Thyroid gland (tissue), 4 donors: ENCODE data around the gene BGLAP. TPM values are rescaled to one million over a fixed set of nuclear protein-coding genes. Genes with fewer than 3 reads are reported as not detected.

Experiments
- DNase-seq, 2 donors: peaks; one replicate each; pipeline ENCODE4 v3.0.0-alpha.2; 2019
- H3K27ac ChIP-seq, 3 donors: fragments of 200-600 bp; sonication (generic); 1 replicate in 2 of 3; 2 replicates in 1 of 3; pipeline ENCODE4 v1.5.1; 2016 to 2019; ENCODE audit warnings: mild to moderate bottlenecking in 1 of 3, moderate library complexity in 1 of 3
- H3K27me3 ChIP-seq: fragments of 200-600 bp; sonication (generic); one replicate; pipeline ENCODE4 v1.5.1; 2019
- H3K36me3 ChIP-seq, 2 donors: fragments of 200-600 bp; sonication (generic); one replicate each; pipeline ENCODE4 v1.5.1; 2016 to 2019
- H3K4me1 ChIP-seq, 2 donors: fragments of 200-600 bp; sonication (generic); one replicate each; pipeline ENCODE4 v1.5.1; 2017 to 2019
- H3K4me3 ChIP-seq, 3 donors: fragments of 200-600 bp; sonication (generic); replicated peaks in 1 of 3; 1 replicate in 2 of 3; 2 replicates in 1 of 3; pipeline ENCODE4 v1.5.1; 2016; ENCODE audit warnings: mild to moderate bottlenecking in 1 of 3
- H3K9me3 ChIP-seq: fragments of 200-600 bp; sonication (generic); one replicate; pipeline ENCODE4 v1.5.1; 2017
- POLR2A ChIP-seq, 2 donors: fragments of 450-650 bp; IDR thresholded peaks; one replicate each; pipeline ENCODE4 v1.6.1; 2017; ENCODE audit warnings: antibody characterized with exemption in 2 of 2, mild to moderate bottlenecking in 2 of 2, moderate library complexity in 1 of 2
- WGBS, 2 donors: methylation state at CpG; one replicate each; pipeline ENCODE4 v1.1.5; 2017; 5-methylcytosine and 5-hydroxymethylcytosine counted together
- intact Hi-C: fragments of 100-400 bp; cut with DNase I; formaldehyde crosslinking; loops from one replicate; pipeline ENCODE4 v1.15.1; 2023
- total RNA-seq, 4 donors: library from RNA; depleted of rRNA; stranded (reverse); fragments of >200 nt; gene quantifications; one replicate each; pipeline ENCODE4 v1.2.3, GENCODE V29; 2016
- TF ChIP-seq, protein P1 (sequence below), 6 experiments: fragments of 200-600 bp in 3 of 6; fragments of 450-650 bp in 3 of 6; sonication (generic) in 3 of 6; IDR thresholded peaks; one replicate each; pipeline ENCODE4 v1.5.1; 2016 to 2019; ENCODE audit warnings: antibody characterized with exemption in 6 of 6, mild to moderate bottlenecking in 2 of 6, inconsistent platforms in 1 of 6, moderate library complexity in 1 of 6

BGLAP gene
- total RNA-seq, 4 donors from 2014 or later: 1.0 to 4.4 (median 1.3) TPM; not detected in 1

- Histone ChIP-seq H3K4me3 (no peak overlapping the region), H3K4me1 (no peaks in the 10 kb centered on the region), H3K36me3 (peaks cover 61 to 71% of the 10 kb centered on the region in 2 donors), H3K9me3 (no peaks in the 10 kb centered on the region), H3K27ac (no peak overlapping the region), H3K27me3 (no peaks in the 10 kb centered on the region)
- intact Hi-C loops: no loop called here
- TF ChIP-seq, protein P1, sequence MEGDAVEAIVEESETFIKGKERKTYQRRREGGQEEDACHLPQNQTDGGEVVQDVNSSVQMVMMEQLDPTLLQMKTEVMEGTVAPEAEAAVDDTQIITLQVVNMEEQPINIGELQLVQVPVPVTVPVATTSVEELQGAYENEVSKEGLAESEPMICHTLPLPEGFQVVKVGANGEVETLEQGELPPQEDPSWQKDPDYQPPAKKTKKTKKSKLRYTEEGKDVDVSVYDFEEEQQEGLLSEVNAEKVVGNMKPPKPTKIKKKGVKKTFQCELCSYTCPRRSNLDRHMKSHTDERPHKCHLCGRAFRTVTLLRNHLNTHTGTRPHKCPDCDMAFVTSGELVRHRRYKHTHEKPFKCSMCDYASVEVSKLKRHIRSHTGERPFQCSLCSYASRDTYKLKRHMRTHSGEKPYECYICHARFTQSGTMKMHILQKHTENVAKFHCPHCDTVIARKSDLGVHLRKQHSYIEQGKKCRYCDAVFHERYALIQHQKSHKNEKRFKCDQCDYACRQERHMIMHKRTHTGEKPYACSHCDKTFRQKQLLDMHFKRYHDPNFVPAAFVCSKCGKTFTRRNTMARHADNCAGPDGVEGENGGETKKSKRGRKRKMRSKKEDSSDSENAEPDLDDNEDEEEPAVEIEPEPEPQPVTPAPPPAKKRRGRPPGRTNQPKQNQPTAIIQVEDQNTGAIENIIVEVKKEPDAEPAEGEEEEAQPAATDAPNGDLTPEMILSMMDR (IDR thresholded peaks at IDR 0.05): no peak
- TF ChIP-seq POLR2A (IDR thresholded peaks at IDR 0.05): no peak
- no peak for DNase-seq
- WGBS, 2 donors: 93 to 96% methylated on average over 13 of the region's 13 CpGs
These were observed 24.1 kb downstream of the BGLAP start for GRCh38 chr1:156266051-156266450.

GRCh38 chr1:156268336-156268735 is 26.4 kb downstream of the BGLAP start:
- H3K4me3 ChIP-seq: no peak overlapping the region
- intact Hi-C loops: no loop called here
- no peaks in the 10 kb centered on the region for H3K9me3 ChIP-seq
- 95 to 96% methylated on average over 4 of the region's 4 CpGs for WGBS, 2 donors
- H3K27me3 ChIP-seq: no peaks in the 10 kb centered on the region
- DNase-seq: no peak
- TF ChIP-seq, protein P1 (IDR thresholded peaks at IDR 0.05): no peak
- no peak for TF ChIP-seq POLR2A (IDR thresholded peaks at IDR 0.05)
- H3K36me3 ChIP-seq: peaks cover 65 to 70% of the 10 kb centered on the region in 2 donors
- no peaks in the 10 kb centered on the region for H3K4me1 ChIP-seq
- no peak overlapping the region for H3K27ac ChIP-seq

GRCh38 chr1:156270314-156270713 is 28.3 kb downstream of the BGLAP start:
- intact Hi-C loops: no loop called here
- 92 to 97% methylated on average over 2 to 3 of the region's 3 CpGs for WGBS, 2 donors
- no peak for TF ChIP-seq POLR2A (IDR thresholded peaks at IDR 0.05)
- Histone ChIP-seq H3K4me1 (no peaks in the 10 kb centered on the region), H3K36me3 (peaks cover 71 to 80% of the 10 kb centered on the region in 2 donors), H3K27me3 (no peaks in the 10 kb centered on the region), H3K4me3 (no peak overlapping the region), H3K9me3 (no peaks in the 10 kb centered on the region), H3K27ac (no peak overlapping the region)
- DNase-seq: no peak

DNA sequence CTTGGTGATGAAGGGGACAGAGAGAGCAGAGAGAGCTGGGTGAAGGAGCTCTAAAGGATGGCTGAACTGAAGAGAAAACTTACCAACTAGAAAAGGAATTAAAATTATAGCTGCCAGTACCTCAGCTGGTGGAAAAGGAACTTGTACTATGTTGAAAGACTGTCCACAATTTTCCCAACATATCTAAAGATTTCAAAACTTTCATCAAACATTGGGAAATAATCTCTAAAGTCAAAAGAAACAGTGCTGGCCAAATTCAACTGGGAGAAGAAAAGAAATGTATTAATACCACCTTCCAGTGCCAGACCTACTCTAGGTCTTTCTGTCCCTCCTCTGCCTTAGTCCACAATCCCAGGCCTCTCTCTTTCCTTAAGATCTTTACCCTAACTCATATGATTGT is 34.5 kb downstream of the BGLAP start:
- H3K4me1 ChIP-seq: peaks cover 4 to 7% of the 10 kb centered on the region in 2 donors
- TF ChIP-seq POLR2A (IDR thresholded peaks at IDR 0.05): no peak
- TF ChIP-seq, protein P1 (IDR thresholded peaks at IDR 0.05): no peak
- H3K27me3 ChIP-seq: no peaks in the 10 kb centered on the region
- intact Hi-C loops: no loop called here
- no peaks in the 10 kb centered on the region for H3K9me3 ChIP-seq
- DNase-seq: no peak
- peaks cover 68 to 71% of the 10 kb centered on the region in 2 donors for H3K36me3 ChIP-seq
- H3K27ac ChIP-seq: no peak overlapping the region
- H3K4me3 ChIP-seq: no peak overlapping the region

DNA sequence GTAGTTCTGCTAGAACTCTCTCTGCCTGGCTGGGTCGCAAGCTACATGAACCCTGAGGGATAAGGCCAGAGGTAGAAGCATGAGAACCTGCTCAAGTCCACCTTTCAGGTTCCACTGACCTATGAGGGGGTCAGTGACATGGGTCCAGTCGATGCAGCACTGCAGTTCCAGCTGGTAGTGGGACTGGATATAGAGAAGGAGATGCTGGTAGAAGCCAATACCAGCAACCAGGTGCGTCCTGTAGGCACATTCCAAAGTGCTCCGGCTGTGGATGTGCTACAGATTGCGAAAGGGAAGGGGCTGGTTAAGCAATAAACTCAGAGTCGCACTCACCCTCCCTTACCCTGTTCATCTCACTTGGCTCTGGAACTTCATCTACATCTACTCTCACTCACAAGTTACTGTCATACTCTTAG is 35.0 kb downstream of the BGLAP start:
- DNase-seq: no peak
- no peak for TF ChIP-seq POLR2A (IDR thresholded peaks at IDR 0.05)
- TF ChIP-seq, protein P1 (IDR thresholded peaks at IDR 0.05): no peak
- no peak overlapping the region for H3K27ac ChIP-seq

DNA sequence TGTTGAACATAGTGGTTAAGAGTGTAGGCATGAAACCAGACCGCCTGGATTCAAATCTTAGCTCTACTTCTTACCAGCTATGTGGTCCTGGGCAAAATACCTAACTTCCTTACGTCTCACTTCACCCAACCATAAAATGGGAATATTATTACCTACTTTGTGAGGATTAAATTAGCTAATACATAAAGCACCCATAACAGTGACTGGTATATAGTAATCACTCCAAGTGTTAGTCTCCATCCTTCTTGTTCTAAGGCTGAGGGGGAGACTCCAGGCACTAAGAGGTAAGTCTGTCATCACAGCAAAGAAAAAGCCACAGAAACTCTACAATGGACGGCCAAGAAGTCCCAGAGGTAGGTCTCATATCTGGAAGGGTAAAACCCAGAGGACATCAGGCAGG is 37.9 kb downstream of the BGLAP start:
- no peaks in the 10 kb centered on the region for H3K27me3 ChIP-seq
- intact Hi-C loops: no loop called here
- no peaks in the 10 kb centered on the region for H3K9me3 ChIP-seq
- 87 to 92% methylated on average over 3 of the region's 3 CpGs for WGBS, 2 donors
- TF ChIP-seq, protein P1 (IDR thresholded peaks at IDR 0.05): no peak
- no peak for TF ChIP-seq POLR2A (IDR thresholded peaks at IDR 0.05)
- peaks cover 16 to 21% of the 10 kb centered on the region in 2 donors for H3K4me1 ChIP-seq
- H3K27ac ChIP-seq: no peak overlapping the region
- H3K36me3 ChIP-seq: peaks cover 36 to 38% of the 10 kb centered on the region in 2 donors
- no peak for DNase-seq
- H3K4me3 ChIP-seq: no peak overlapping the region

More for the DNA sequence above, 35.0 kb downstream of the BGLAP start:
- WGBS, 2 donors: 76 to 86% methylated on average over 6 of the region's 6 CpGs
- no peak overlapping the region for H3K4me3 ChIP-seq
- H3K36me3 ChIP-seq: peaks cover 64 to 67% of the 10 kb centered on the region in 2 donors
- H3K4me1 ChIP-seq: peaks cover 9 to 10% of the 10 kb centered on the region in 2 donors
- H3K9me3 ChIP-seq: no peaks in the 10 kb centered on the region
- no peaks in the 10 kb centered on the region for H3K27me3 ChIP-seq
- intact Hi-C loops: no loop called here
